ENCODE measurements around the gene SPINDOC.

Gene SPINDOC

GRCh38 chr11:63766531-63767235, 46.6 kb upstream of the SPINDOC start:
- TF ChIP-seq REST (IDR thresholded peaks at IDR 0.05; ENCODE audit: low read depth) = no peak
- TF ChIP-seq EP300 (IDR thresholded peaks at IDR 0.05; ENCODE audit: borderline replicate concordance) = no peak
- TF ChIP-seq TCF12 (IDR thresholded peaks at IDR 0.05; ENCODE audit: low read depth) = no peak
- no peak for TF ChIP-seq RAD21 (IDR thresholded peaks at IDR 0.05; ENCODE audit: low read depth)
- no peak for TF ChIP-seq YY1 (IDR thresholded peaks at IDR 0.05; ENCODE audit: low read depth)
- TF ChIP-seq CREB1 (IDR thresholded peaks at IDR 0.05; ENCODE audit: low read depth) = no peak
- TF ChIP-seq TAF1 (IDR thresholded peaks at IDR 0.05; ENCODE audit: low read depth) = no peak
- no peak for TF ChIP-seq FOXM1 (IDR thresholded peaks at IDR 0.05; ENCODE audit: borderline replicate concordance, low read depth)
- no peak for TF ChIP-seq ZBTB7A (IDR thresholded peaks at IDR 0.05; ENCODE audit: low read depth)
- no peak for TF ChIP-seq TEAD4 (IDR thresholded peaks at IDR 0.05)

- TF ChIP-seq EGR1 (IDR thresholded peaks at IDR 0.05) = no peak
- no peak for TF ChIP-seq TCF12 (IDR thresholded peaks at IDR 0.05; ENCODE audit: low read depth)
- no peak for TF ChIP-seq NFIC (IDR thresholded peaks at IDR 0.05)
- TF ChIP-seq EP300 (IDR thresholded peaks at IDR 0.05; ENCODE audit: borderline replicate concordance) = no peak
Measured at GRCh38 chr11:63767267-63767564, 46.0 kb upstream of the SPINDOC start.

- 0 out of 2 replicates have a peak, but pooled peaks have one; percentile 41 for TF ChIP-seq ZBTB7A (IDR thresholded peaks at IDR 0.05; ENCODE audit: low read depth)
- peak; percentile 28; the same call in 1 of the 2 replicates for TF ChIP-seq MAX (IDR thresholded peaks at IDR 0.05)
- TF ChIP-seq RAD21 (IDR thresholded peaks at IDR 0.05; ENCODE audit: low read depth) = no peak
Measured at GRCh38 chr11:63767565-63768236, 45.6 kb upstream of the SPINDOC start.

- peak; percentile 68; the same call in 1 of the 2 replicates for TF ChIP-seq TAF1 (IDR thresholded peaks at IDR 0.05; ENCODE audit: low read depth)
- TF ChIP-seq TEAD4 (IDR thresholded peaks at IDR 0.05) = no peak
- no peak for TF ChIP-seq TCF12 (IDR thresholded peaks at IDR 0.05; ENCODE audit: low read depth)
- no peak for TF ChIP-seq EGR1 (IDR thresholded peaks at IDR 0.05)
- TF ChIP-seq YY1 (IDR thresholded peaks at IDR 0.05; ENCODE audit: low read depth) = no peak
- TF ChIP-seq MAX (IDR thresholded peaks at IDR 0.05) = peak; percentile 67
- TF ChIP-seq RAD21 (IDR thresholded peaks at IDR 0.05; ENCODE audit: low read depth) = peak; percentile 52; the same call in 1 of the 2 replicates
- TF ChIP-seq ZBTB7A (IDR thresholded peaks at IDR 0.05; ENCODE audit: low read depth) = peak; percentile 27; the same call in 1 of the 2 replicates
- no peak for TF ChIP-seq REST (IDR thresholded peaks at IDR 0.05; ENCODE audit: low read depth)
- TF ChIP-seq FOXM1 (IDR thresholded peaks at IDR 0.05; ENCODE audit: borderline replicate concordance, low read depth) = no peak
Measured at GRCh38 chr11:63768237-63769041, 44.8 kb upstream of the SPINDOC start, which contains the start of gene ZFTA. Gene ZFTA, minus strand, starts transcription at chr11:63768775. Its CDS starts 153 bp downstream, at chr11:63768622.

- peak; percentile 92; the same call in 1 of the 2 replicates for TF ChIP-seq ZBTB7A (IDR thresholded peaks at IDR 0.05; ENCODE audit: low read depth)
- no peak for TF ChIP-seq TCF12 (IDR thresholded peaks at IDR 0.05; ENCODE audit: low read depth)
Measured at GRCh38 chr11:63769042-63769713, 44.1 kb upstream of the SPINDOC start.

GRCh38 chr11:63769714-63770455, 43.4 kb upstream of the SPINDOC start:
- TF ChIP-seq FOXM1 (IDR thresholded peaks at IDR 0.05; ENCODE audit: borderline replicate concordance, low read depth) (no peak), RAD21 (IDR thresholded peaks at IDR 0.05; ENCODE audit: low read depth) (no peak), REST (IDR thresholded peaks at IDR 0.05; ENCODE audit: low read depth) (no peak), USF1 (IDR thresholded peaks at IDR 0.05) (no peak), CEBPB (IDR thresholded peaks at IDR 0.05) (no peak), CREB1 (IDR thresholded peaks at IDR 0.05; ENCODE audit: low read depth) (no peak), EGR1 (IDR thresholded peaks at IDR 0.05) (no peak), TEAD4 (IDR thresholded peaks at IDR 0.05) (no peak), TCF12 (IDR thresholded peaks at IDR 0.05; ENCODE audit: low read depth) (no peak), YY1 (IDR thresholded peaks at IDR 0.05; ENCODE audit: low read depth) (no peak), TAF1 (IDR thresholded peaks at IDR 0.05; ENCODE audit: low read depth) (no peak), MAX (IDR thresholded peaks at IDR 0.05) (no peak), NFIC (IDR thresholded peaks at IDR 0.05) (no peak), ZBTB7A (IDR thresholded peaks at IDR 0.05; ENCODE audit: low read depth) (no peak), EP300 (IDR thresholded peaks at IDR 0.05; ENCODE audit: borderline replicate concordance) (no peak)
